Cardiac muscle cell (in vitro differentiated cells and primary cell): ENCODE results near the gene RIPK4. TPM values are rescaled to one million over a fixed set of nuclear protein-coding genes. Genes with fewer than 3 reads are reported as not detected.

Experiments
- DNase-seq, 2 donors: peaks; one replicate each; pipeline versions ENCODE4 v3.0.0 to v3.0.0-alpha.2; 2010 to 2017; ENCODE audit warnings: low read depth in 1 of 2, low spot score in 1 of 2
- H3K27ac ChIP-seq: fragments of 200-600 bp; sonication (generic); 2 replicates; pipeline ENCODE4 v1.5.1; 2016
- H3K27me3 ChIP-seq: fragments of 200-600 bp; sonication (generic); 2 replicates; pipeline ENCODE4 v1.6.0; 2016; ENCODE audit warnings: control low read depth
- H3K36me3 ChIP-seq: fragments of 200-600 bp; sonication (generic); 2 replicates; pipeline ENCODE4 v1.5.1; 2016; ENCODE audit warnings: control low read depth
- H3K4me1 ChIP-seq: fragments of 200-600 bp; sonication (generic); 2 replicates; pipeline ENCODE4 v1.8.1; 2017; ENCODE audit warnings: low read depth, mild to moderate bottlenecking, mixed run types
- H3K4me3 ChIP-seq: fragments of 200-600 bp; sonication (generic); 2 replicates; pipeline ENCODE4 v1.5.1; 2016; ENCODE audit warnings: mild to moderate bottlenecking
- H3K9me3 ChIP-seq: fragments of 200-600 bp; sonication (generic); 2 replicates; pipeline ENCODE4 v1.5.1; 2017; ENCODE audit warnings: low read depth, mild to moderate bottlenecking, control low read depth
- CTCF ChIP-seq: IDR thresholded peaks from 2 replicates; pipeline ENCODE4 v1.5.1; 2012; ENCODE audit warnings: low read depth, mild to moderate bottlenecking, low read length
- polyA plus RNA-seq: library from polyadenylated mRNA; unstranded; fragments of >200 nt; fragmentation: Nextera tagmentation; extraction: Ambion mirVana; gene quantifications from 2 replicates; pipeline ENCODE4 v1.2.1, GENCODE V29; 2016
- total RNA-seq: library from RNA; depleted of rRNA; stranded (reverse); fragments of >200 nt; gene quantifications from 2 replicates; pipeline ENCODE4 v1.2.3, GENCODE V29; 2016

RIPK4 gene
- total and polyA plus RNA-seq, 2 experiments from 2014 or later, result 0.71 to 2.7 TPM

- H3K4me3 ChIP-seq, result no peak overlapping the region
- no peaks in the 10 kb centered on the region for H3K27me3 ChIP-seq
- peaks cover 10% of the 10 kb centered on the region for H3K4me1 ChIP-seq
- no peak for TF ChIP-seq CTCF
- no peak for DNase-seq
- H3K9me3 ChIP-seq, result no peaks in the 10 kb centered on the region
- no peak overlapping the region for H3K27ac ChIP-seq
- no peaks in the 10 kb centered on the region for H3K36me3 ChIP-seq
Measured at GRCh38 chr21:41745971-41746743, 20.7 kb downstream of the RIPK4 start.

GRCh38 chr21:41745026-41745820, 21.6 kb downstream of the RIPK4 start:
- Histone ChIP-seq H3K4me3 (no peak overlapping the region), H3K36me3 (no peaks in the 10 kb centered on the region), H3K27ac (no peak overlapping the region), H3K4me1 (peaks cover 9% of the 10 kb centered on the region), H3K9me3 (no peaks in the 10 kb centered on the region), H3K27me3 (no peaks in the 10 kb centered on the region)
- TF ChIP-seq CTCF, result no peak
- DNase-seq, result no peak

- Histone ChIP-seq H3K27me3 (no peaks in the 10 kb centered on the region), H3K9me3 (no peaks in the 10 kb centered on the region), H3K36me3 (no peaks in the 10 kb centered on the region), H3K27ac (no peak overlapping the region), H3K4me3 (no peak overlapping the region), H3K4me1 (peaks cover 9% of the 10 kb centered on the region)
- TF ChIP-seq CTCF, result no peak
- peak in 1 of 2 donors; percentile 60 for DNase-seq
Measured at GRCh38 chr21:41744028-41744930, 22.6 kb downstream of the RIPK4 start.

- Histone ChIP-seq H3K4me1 (peaks cover 9% of the 10 kb centered on the region), H3K36me3 (no peaks in the 10 kb centered on the region), H3K4me3 (no peak overlapping the region), H3K27ac (no peak overlapping the region), H3K9me3 (no peaks in the 10 kb centered on the region), H3K27me3 (no peaks in the 10 kb centered on the region)
- no peak for DNase-seq
- no peak for TF ChIP-seq CTCF
Measured at GRCh38 chr21:41743321-41744027, 23.4 kb downstream of the RIPK4 start.
